ENCODE data around the gene CCDC18. TPM values are rescaled to one million over a fixed set of nuclear protein-coding genes. Genes with fewer than 3 reads are reported as not detected.

Gene CCDC18
- total RNA-seq, 2 experiments from 2014 or later: 5.4 to 7.0 TPM

- Mint-ChIP-seq H3K36me3 (ENCODE audit: low read depth) (peaks cover 51% of the 10 kb centered on the region), H3K9me3 (no peaks in the 10 kb centered on the region), H3K4me3 (peak overlapping the region; percentile 93), H3K27me3 (no peaks in the 10 kb centered on the region), H3K27ac (peak overlapping the region; percentile 95), H3K4me1 (ENCODE audit: low read depth) (peaks cover 59% of the 10 kb centered on the region)
- H3K36me3 ChIP-seq (ENCODE audit: insufficient read depth, low read length): peaks cover 9% of the 10 kb centered on the region
- ChIA-PET POLR2A (no interaction called here), CTCF (interaction anchor here (0.6 to 1.2 kb wide), 3 partner anchors 176 to 346 kb away, joined by 3 to 6 read pairs (median 4); partner anchors contain the start of gene RPL5)
- intact Hi-C loops (cut with DNase I, micrococcal nuclease): loop anchor here in 1 of 2 experiments (5.0 to 10.0 kb wide), 2 partner anchors 53 to 216 kb away; partner anchors contain the start of gene DIPK1A
- DNase-seq: no peak
- H3K9me3 ChIP-seq (ENCODE audit: control insufficient read depth in 1 of 2, insufficient read depth in 1 of 2, low read length in 2 of 2): no peaks in the 10 kb centered on the region
- no peak overlapping the region for H3K27ac ChIP-seq (ENCODE audit: low read depth in 1 of 2, low read length in 2 of 2)
- TF ChIP-seq CTCF (IDR thresholded peaks at IDR 0.05): no peak
- H3K4me3 ChIP-seq (ENCODE audit: low read length): peak overlapping the region; percentile 91
- no peaks in the 10 kb centered on the region for H3K27me3 ChIP-seq (ENCODE audit: control insufficient read depth in 1 of 2, insufficient read depth in 2 of 2, low read length in 2 of 2)
- ATAC-seq (ENCODE audit: poor library complexity): no peak
- H3K4me1 ChIP-seq (ENCODE audit: insufficient read depth, low read length): peaks cover 32% of the 10 kb centered on the region
Observed at GRCh38 chr1:93177991-93178390, 2.5 kb upstream of the CCDC18 start.

GRCh38 chr1:93178418-93178817, 2.1 kb upstream of the CCDC18 start:
- Histone ChIP-seq H3K4me3 (ENCODE audit: low read length) (peak overlapping the region; percentile 91), H3K36me3 (ENCODE audit: insufficient read depth, low read length) (peaks cover 9% of the 10 kb centered on the region), H3K4me1 (ENCODE audit: insufficient read depth, low read length) (peaks cover 32% of the 10 kb centered on the region), H3K27ac (ENCODE audit: low read depth in 1 of 2, low read length in 2 of 2) (no peak overlapping the region), H3K9me3 (ENCODE audit: control insufficient read depth in 1 of 2, insufficient read depth in 1 of 2, low read length in 2 of 2) (no peaks in the 10 kb centered on the region), H3K27me3 (ENCODE audit: control insufficient read depth in 1 of 2, insufficient read depth in 2 of 2, low read length in 2 of 2) (no peaks in the 10 kb centered on the region)
- Mint-ChIP-seq H3K9me3 (no peaks in the 10 kb centered on the region), H3K4me3 (peak overlapping the region; percentile 93), H3K27me3 (no peaks in the 10 kb centered on the region), H3K4me1 (ENCODE audit: low read depth) (peaks cover 55% of the 10 kb centered on the region), H3K27ac (peak overlapping the region; percentile 95), H3K36me3 (ENCODE audit: low read depth) (peaks cover 47% of the 10 kb centered on the region)
- ChIA-PET POLR2A (no interaction called here), CTCF (no interaction called here)
- no peak for DNase-seq
- ATAC-seq (ENCODE audit: poor library complexity): no peak
- intact Hi-C loops (cut with DNase I, micrococcal nuclease): loop anchor here in 1 of 2 experiments (5.0 to 10.0 kb wide), 2 partner anchors 54 to 216 kb away; partner anchors contain the start of gene DIPK1A
- no peak for TF ChIP-seq CTCF (IDR thresholded peaks at IDR 0.05)

GRCh38 chr1:93179886-93180722, 420 bp upstream of the CCDC18 start, which contains the start of gene TMED5:
Gene TMED5, minus strand, starts transcription at chr1:93180413. Its CDS starts 171 bp downstream, at chr1:93180242.
- H3K27ac Mint-ChIP-seq: peak within 1 kb of the TSS; percentile 95
- ATAC-seq (ENCODE audit: poor library complexity) (peak; percentile 78), DNase-seq (peak; percentile 88 to 99 (median 94))
- CTCF ChIA-PET: no interaction called here
- H3K27ac ChIP-seq (ENCODE audit: low read depth in 1 of 2, low read length in 2 of 2): peak within 1 kb of the TSS; percentile 97 to 98
- POLR2A ChIA-PET: interaction anchor here (1.0 to 2.3 kb wide), 4 partner anchors 10 to 166 kb away, joined by 3 to 9 read pairs (median 6); partner anchors contain the start of genes DR1 and MTF2
- H3K4me3 ChIP-seq (ENCODE audit: low read length): peak within 1 kb of the TSS; percentile 91
- peaks cover 37% of the 10 kb centered on the region for H3K36me3 Mint-ChIP-seq (ENCODE audit: low read depth)
- no peaks in the 10 kb centered on the region for H3K36me3 ChIP-seq (ENCODE audit: insufficient read depth, low read length)
- no peaks in the 10 kb centered on the region for H3K27me3 ChIP-seq (ENCODE audit: control insufficient read depth in 1 of 2, insufficient read depth in 2 of 2, low read length in 2 of 2)
- peaks cover 25% of the 10 kb centered on the region for H3K4me1 ChIP-seq (ENCODE audit: insufficient read depth, low read length)
- H3K4me1 Mint-ChIP-seq (ENCODE audit: low read depth): peaks cover 52% of the 10 kb centered on the region
- H3K9me3 ChIP-seq (ENCODE audit: control insufficient read depth in 1 of 2, insufficient read depth in 1 of 2, low read length in 2 of 2): no peaks in the 10 kb centered on the region
- no peaks in the 10 kb centered on the region for H3K9me3 Mint-ChIP-seq
- H3K27me3 Mint-ChIP-seq: no peaks in the 10 kb centered on the region
- intact Hi-C loops (cut with DNase I, micrococcal nuclease): loop anchor here (2.0 to 10.0 kb wide), 9 partner anchors 55 to 878 kb away; partner anchors contain the start of genes DIPK1A (in 2 of the 2), MTF2 (in 2 of the 2), DR1 (in 1 of the 2) and GCLM (in 1 of the 2)
- peak within 1 kb of the TSS; percentile 93 for H3K4me3 Mint-ChIP-seq
- TF ChIP-seq CTCF (IDR thresholded peaks at IDR 0.05): peak; percentile 14

Data from CD4-positive, alpha-beta T cell (primary cell).